Stimulated activated CD4-positive, alpha-beta T cell treated with anti-CD3 and anti-CD28 coated beads, Interleukin-1b, Interleukin-23, amount 100 ng/mL, for 48 hours (primary cell): ENCODE data around the gene TMEM244.

ENCODE experiments used
- DNase-seq: peaks from one replicate; pipeline ENCODE4 v3.0.0-alpha.2; 2020

TMEM244 gene

DNA sequence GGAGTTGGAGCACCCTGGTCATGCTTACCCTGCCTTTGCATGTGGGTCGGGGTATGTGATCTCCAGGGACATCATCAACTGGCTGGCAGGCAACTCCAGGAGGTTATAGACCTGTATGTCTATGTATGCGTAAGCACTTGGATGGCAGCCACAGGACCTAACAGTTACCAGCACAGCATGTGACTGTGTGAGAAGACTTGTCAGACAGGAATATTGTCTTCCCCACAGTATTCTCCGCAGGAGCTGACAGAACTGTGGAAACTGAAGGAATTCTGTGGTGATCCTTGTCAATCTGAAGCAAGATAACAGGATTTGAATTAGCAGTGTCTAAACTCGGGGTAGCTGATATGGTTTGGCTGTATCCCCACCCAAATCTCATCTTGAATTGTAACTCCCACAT lies 59.2 kb downstream of the TMEM244 start:
- no peak for DNase-seq

DNA sequence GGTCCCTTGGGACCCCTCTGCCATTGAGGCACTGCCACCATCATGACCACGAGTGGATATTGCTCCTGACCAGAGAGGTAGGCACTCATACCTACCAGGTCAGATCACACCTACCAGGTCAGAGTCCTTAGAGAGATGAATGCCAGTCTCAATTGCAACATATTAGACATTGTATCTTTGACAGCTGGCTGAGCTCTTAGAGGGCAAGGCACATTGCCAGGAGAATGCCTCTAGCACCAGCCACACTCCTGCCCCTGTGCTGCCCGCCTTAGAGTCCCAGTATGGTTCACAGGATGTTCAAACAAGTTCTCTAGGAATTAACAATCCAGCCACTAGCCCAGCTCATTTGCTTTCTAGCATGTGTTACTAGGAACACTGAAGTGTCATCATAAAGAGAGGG lies 65.9 kb downstream of the TMEM244 start:
- DNase-seq, result no peak

DNA sequence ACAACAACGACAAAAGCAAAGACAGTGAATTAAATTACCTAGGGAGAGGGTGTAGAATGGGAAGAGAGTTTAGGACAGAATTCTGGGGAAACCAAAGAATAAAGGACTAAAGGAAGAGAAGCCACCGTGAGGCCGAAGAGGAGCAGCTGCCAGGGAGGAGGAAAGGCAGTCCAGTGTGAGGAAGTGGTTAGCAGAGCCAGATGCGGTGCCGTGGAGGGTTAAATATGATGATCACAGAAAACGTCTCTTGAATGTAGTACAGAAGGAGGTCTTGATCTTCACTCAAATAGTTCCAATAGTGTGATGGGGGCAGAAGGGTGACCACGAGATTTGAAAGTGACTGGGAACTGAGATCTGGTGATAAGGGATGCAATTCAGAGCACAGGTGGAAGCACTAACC lies 67.7 kb downstream of the TMEM244 start:
- DNase-seq, result no peak

DNA sequence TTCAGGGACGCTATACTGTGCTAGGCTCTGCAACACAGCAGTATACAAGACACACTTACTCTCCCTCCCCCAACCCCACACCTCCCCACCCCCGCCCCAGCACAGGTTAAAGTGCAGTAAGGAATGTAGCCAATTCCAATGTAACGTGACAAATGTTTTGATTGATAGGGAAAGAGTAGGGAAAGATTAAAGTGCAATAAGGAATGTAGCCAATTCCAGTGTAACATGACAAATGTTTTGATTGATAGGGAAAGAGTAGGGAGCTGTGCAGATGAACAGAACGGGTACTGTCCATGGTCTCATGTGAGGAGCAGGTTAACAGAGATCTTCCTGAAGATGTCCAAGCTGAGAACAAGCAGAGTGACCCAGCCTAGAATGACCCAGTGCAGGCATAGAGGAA lies 69.1 kb downstream of the TMEM244 start:
- no peak for DNase-seq

DNA sequence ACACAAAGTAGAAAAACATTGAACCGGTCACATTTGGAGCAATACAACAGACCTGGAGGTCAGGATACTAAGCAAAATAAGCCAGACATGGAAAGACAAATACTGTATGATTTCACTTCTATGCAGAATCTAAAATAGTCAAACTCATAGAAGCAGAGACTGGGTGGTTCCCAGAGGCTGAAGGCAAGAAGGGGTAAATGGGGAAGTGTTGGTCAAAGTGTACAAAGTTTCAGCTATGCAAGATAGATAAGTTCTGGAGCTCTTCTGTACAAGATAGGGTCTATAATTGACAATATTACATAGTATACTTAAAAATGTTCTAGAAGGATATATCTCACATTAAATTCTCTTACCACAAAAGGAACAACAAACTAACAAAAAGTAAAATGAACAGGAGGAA lies 70.3 kb downstream of the TMEM244 start:
- DNase-seq, result no peak

DNA sequence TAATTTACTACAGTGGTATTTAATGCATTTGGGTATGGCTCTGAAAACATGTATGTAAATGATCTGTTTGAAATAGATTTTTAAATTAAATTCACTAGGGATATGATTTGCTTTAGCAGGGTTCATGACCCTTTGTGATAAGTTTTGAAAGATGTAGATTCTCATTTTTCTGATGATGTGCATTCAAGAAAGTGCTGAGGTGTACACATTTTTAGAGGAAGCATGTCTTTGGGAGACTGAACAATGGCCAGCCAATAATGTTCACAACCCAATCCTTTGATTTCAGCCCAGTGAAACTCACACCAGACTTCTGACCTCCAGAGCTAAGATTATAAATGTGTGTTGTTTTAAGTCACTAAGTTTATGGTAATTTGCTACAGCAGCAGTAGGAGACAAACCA lies 71.1 kb downstream of the TMEM244 start:
- DNase-seq, result no peak

DNA sequence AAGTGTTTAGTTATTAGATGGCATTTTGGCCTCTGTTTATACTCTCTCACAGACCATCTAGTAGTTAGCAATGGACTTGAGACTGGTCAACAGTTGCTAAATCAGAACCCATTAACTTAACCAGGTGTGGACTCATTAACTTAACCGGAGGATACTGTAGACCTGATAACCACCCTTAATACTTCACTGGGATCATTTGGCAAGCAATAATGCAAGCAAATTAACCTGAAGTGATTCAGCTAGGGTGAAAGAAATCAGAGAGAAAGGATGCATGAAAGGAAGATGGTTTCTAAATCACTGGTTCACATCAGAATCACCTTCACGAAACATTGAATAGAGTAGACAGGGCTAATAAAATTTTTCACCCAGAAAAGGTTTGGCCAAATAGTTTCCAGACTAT lies 73.3 kb downstream of the TMEM244 start:
- DNase-seq, result no peak

DNA sequence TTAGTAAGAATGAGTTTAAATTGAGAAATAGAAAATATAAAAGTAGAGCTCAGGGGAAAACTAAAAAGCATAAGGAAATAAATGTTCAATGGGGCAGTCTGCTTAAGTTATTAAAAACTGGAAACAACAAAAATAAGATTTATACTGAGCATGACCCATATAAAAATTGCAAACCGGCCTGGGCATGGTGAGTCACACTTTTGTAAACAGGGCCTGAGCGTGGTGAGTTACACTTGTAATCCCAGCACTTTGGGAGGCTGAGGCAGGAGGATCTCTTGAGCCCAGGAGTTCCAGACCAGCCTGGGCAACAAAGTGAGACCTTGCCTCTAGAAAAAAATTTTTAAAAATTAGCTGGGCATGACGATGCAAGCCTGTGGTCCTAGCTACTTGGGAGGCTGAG lies 74.6 kb downstream of the TMEM244 start:
- DNase-seq, result no peak

DNA sequence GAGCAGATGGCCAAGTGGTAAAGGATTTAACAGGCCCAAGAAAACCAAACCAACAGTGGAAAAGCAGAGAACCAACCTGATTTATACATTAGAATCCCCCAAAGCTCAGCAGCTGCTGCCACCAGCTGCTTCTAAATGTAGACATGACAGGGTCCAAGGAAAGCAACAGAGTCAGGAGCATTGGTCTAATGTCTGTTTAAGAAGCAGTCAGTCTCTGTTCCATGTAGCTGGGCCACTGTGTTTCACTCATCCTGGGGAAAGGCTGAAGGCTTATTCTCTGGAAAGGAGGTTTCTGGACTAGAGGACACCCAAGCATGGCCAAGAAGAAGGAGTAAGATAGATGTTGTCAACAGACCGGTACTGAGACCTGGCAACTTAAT lies 75.4 kb downstream of the TMEM244 start:
- DNase-seq, result no peak

DNA sequence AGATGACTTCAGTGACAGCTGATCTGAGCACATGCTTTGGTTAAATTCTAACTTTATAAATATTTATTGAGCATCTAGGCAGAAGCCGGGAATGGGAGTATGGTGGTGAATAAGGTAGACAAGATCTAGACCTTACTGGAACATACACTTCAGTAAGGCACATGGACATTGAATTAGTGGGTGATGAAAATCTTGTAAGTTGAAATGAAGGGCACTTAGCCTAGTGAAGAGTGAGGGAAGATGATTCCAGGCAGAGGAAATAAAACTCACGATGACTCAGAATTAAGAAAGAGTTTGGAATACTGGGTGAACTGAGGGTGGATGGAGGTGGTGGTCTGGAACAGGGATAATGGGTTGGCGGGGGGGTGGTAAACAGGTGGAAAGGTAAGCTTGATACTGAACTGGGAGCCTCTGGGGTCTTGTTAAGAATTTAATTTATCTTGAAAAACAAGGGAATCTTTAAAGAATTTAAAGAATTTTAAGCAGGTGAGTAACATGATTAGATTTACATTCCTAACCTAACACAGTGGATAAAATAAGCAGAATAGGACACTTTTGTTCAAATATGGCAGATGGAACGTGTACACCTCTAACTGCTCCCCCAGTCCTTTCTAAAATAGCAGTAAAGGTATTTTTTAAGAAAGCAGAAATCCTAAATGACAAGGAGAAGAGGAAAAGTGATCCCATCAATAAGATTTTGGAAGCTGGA lies 75.9 kb downstream of the TMEM244 start:
- no peak for DNase-seq
